H9 (cell line): ENCODE data around the gene SRGAP3. TPM values are rescaled to one million over a fixed set of nuclear protein-coding genes. Genes with fewer than 3 reads are reported as not detected.

ENCODE experiments used
- DNase-seq: peaks from one replicate; pipeline ENCODE4 v3.0.0-alpha.2; 2017
- H2AFZ ChIP-seq: one replicate; pipeline ENCODE4 v1.6.1; 2013; ENCODE audit warnings: mild to moderate bottlenecking, low read length, control low read depth, moderate library complexity
- H2AK5ac ChIP-seq: 2 replicates; pipeline ENCODE4 v1.6.1; 2013; ENCODE audit warnings: low read length, control low read depth, mixed read lengths; ENCODE audit not compliant: insufficient read length
- H2BK120ac ChIP-seq: one replicate; pipeline ENCODE4 v1.6.1; 2013; ENCODE audit warnings: low read depth, mild to moderate bottlenecking, low read length, control low read depth, inconsistent platforms; ENCODE audit not compliant: poor library complexity, severe bottlenecking
- H2BK12ac ChIP-seq: 2 replicates; pipeline ENCODE4 v1.6.1; 2013; ENCODE audit warnings: low read length, control low read depth, mixed read lengths, low read depth; ENCODE audit not compliant: insufficient read length
- H2BK15ac ChIP-seq: 2 replicates; pipeline ENCODE4 v1.6.1; 2013; ENCODE audit warnings: low read depth, low read length, control low read depth
- H2BK20ac ChIP-seq: one replicate; pipeline ENCODE4 v1.6.1; 2013; ENCODE audit warnings: low read depth, mild to moderate bottlenecking, low read length, control low read depth, inconsistent platforms; ENCODE audit not compliant: poor library complexity, severe bottlenecking
- H2BK5ac ChIP-seq: 2 replicates; pipeline ENCODE4 v1.6.1; 2013; ENCODE audit warnings: low read length, control low read depth, mixed read lengths; ENCODE audit not compliant: insufficient read length
- H3K14ac ChIP-seq: 2 replicates; pipeline ENCODE4 v1.6.1; 2013; ENCODE audit warnings: low read length, control low read depth; ENCODE audit not compliant: insufficient read depth
- H3K18ac ChIP-seq: 2 replicates; pipeline ENCODE4 v1.6.1; 2013; ENCODE audit warnings: low read depth, mild to moderate bottlenecking, mixed read lengths, low read length, control low read depth; ENCODE audit not compliant: insufficient read length
- H3K23ac ChIP-seq: 2 replicates; pipeline ENCODE4 v1.6.1; 2013; ENCODE audit warnings: low read length, control low read depth, mixed read lengths, low read depth; ENCODE audit not compliant: insufficient read length
- H3K23me2 ChIP-seq: 2 replicates; pipeline ENCODE4 v1.6.1; 2013; ENCODE audit warnings: low read depth, mild to moderate bottlenecking, mixed read lengths, low read length, control low read depth; ENCODE audit not compliant: insufficient read length, poor library complexity, severe bottlenecking
- H3K27ac ChIP-seq: 2 replicates; pipeline ENCODE4 v1.5.1; 2013; ENCODE audit warnings: low read length, control low read depth, mixed read lengths, low read depth; ENCODE audit not compliant: insufficient read length
- H3K27me3 ChIP-seq: 2 replicates; pipeline ENCODE4 v1.6.1; 2013; ENCODE audit warnings: low read length, control low read depth, inconsistent platforms; ENCODE audit not compliant: insufficient read depth
- H3K4ac ChIP-seq: 2 replicates; pipeline ENCODE4 v1.6.1; 2013; ENCODE audit warnings: low read depth, mild to moderate bottlenecking, control low read depth, inconsistent platforms, low read length, moderate library complexity
- H3K4me1 ChIP-seq: 2 replicates; pipeline ENCODE4 v1.6.1; 2013; ENCODE audit warnings: low read length, control low read depth, inconsistent platforms; ENCODE audit not compliant: insufficient read depth
- H3K4me2 ChIP-seq: 2 replicates; pipeline ENCODE4 v1.6.1; 2013; ENCODE audit warnings: low read length, control low read depth, mixed read lengths; ENCODE audit not compliant: insufficient read length, insufficient read depth
- H3K56ac ChIP-seq: 2 replicates; pipeline ENCODE4 v1.6.1; 2013; ENCODE audit warnings: low read depth, mild to moderate bottlenecking, mixed read lengths, low read length, control low read depth; ENCODE audit not compliant: insufficient read length
- H3K79me1 ChIP-seq: 2 replicates; pipeline ENCODE4 v1.6.1; 2013; ENCODE audit warnings: low read depth, mild to moderate bottlenecking, moderate library complexity, low read length, control low read depth, inconsistent platforms; ENCODE audit not compliant: insufficient read depth, poor library complexity, severe bottlenecking
- H3K79me2 ChIP-seq: 2 replicates; pipeline ENCODE4 v1.6.1; 2013; ENCODE audit warnings: low read length, control low read depth, inconsistent platforms; ENCODE audit not compliant: insufficient read depth
- H3K9ac ChIP-seq: 2 replicates; pipeline ENCODE4 v1.6.1; 2013; ENCODE audit warnings: low read length, control low read depth, mixed read lengths; ENCODE audit not compliant: insufficient read length; ENCODE audit errors: extremely low read depth
- H3K9me3 ChIP-seq: one replicate; pipeline ENCODE4 v1.6.1; 2013; ENCODE audit warnings: low read depth, low read length, inconsistent platforms; ENCODE audit not compliant: control insufficient read depth
- H3T11ph ChIP-seq: one replicate; pipeline ENCODE4 v1.6.1; 2013; ENCODE audit warnings: mild to moderate bottlenecking, low read length, control low read depth, inconsistent platforms
- H4K20me1 ChIP-seq: one replicate; pipeline ENCODE4 v1.6.1; 2013; ENCODE audit not compliant: control insufficient read depth, insufficient read length, insufficient read depth
- H4K5ac ChIP-seq: 2 replicates; pipeline ENCODE4 v1.6.1; 2013; ENCODE audit warnings: low read depth, mild to moderate bottlenecking, mixed read lengths, low read length, control low read depth; ENCODE audit not compliant: insufficient read length
- H4K8ac ChIP-seq: replicated peaks from 2 replicates; pipeline ENCODE4 v1.6.1; 2013; ENCODE audit warnings: low read length, control low read depth, mixed read lengths, low read depth; ENCODE audit not compliant: insufficient read length
- H4K91ac ChIP-seq: 2 replicates; pipeline ENCODE4 v1.6.1; 2013; ENCODE audit warnings: low read depth, mild to moderate bottlenecking, moderate library complexity, mixed read lengths, low read length, control low read depth; ENCODE audit not compliant: insufficient read length
- H3K27ac Mint-ChIP-seq, 3 experiments: 2 replicates in 2 of 3; 3 replicates in 1 of 3; pipeline ENCODE4 v1.8.0; 2020 to 2021; ENCODE audit warnings: mixed read lengths in 3 of 3, mild to moderate bottlenecking in 1 of 3, moderate library complexity in 1 of 3
- H3K27me3 Mint-ChIP-seq: 2 replicates; pipeline ENCODE4 v1.8.0; 2021; ENCODE audit warnings: low read depth, mild to moderate bottlenecking, moderate library complexity, mixed read lengths
- H3K36me3 Mint-ChIP-seq, 3 experiments: 2 replicates in 2 of 3; 3 replicates in 1 of 3; pipeline ENCODE4 v1.8.0; 2020 to 2021; ENCODE audit warnings: low read depth in 3 of 3, mixed read lengths in 3 of 3; ENCODE audit not compliant: insufficient read depth in 1 of 3
- H3K4me1 Mint-ChIP-seq, 2 experiments: 2 replicates each; pipeline ENCODE4 v1.8.0; 2020; ENCODE audit warnings: mixed read lengths in 2 of 2
- H3K4me3 Mint-ChIP-seq, 2 experiments: 2 replicates in 1 of 2; 3 replicates in 1 of 2; pipeline ENCODE4 v1.8.0; 2020 to 2021; ENCODE audit warnings: mild to moderate bottlenecking in 2 of 2, mixed read lengths in 2 of 2, moderate library complexity in 1 of 2
- H3K9me3 Mint-ChIP-seq, 2 experiments: 2 replicates in 1 of 2; 3 replicates in 1 of 2; pipeline ENCODE4 v1.8.0; 2020; ENCODE audit warnings: mild to moderate bottlenecking in 2 of 2, mixed read lengths in 2 of 2, moderate library complexity in 1 of 2
- WGBS: extraction: QIAGEN DNeasy Blood & Tissue Kit; methylation state at CpG from one replicate; pipeline ENCODE4 v1.1.7; 2013; ENCODE audit warnings: missing lambda C conversion rate, low lambda C conversion rate, mixed read lengths; ENCODE audit not compliant: insufficient read length; ENCODE audit errors: extremely low coverage; 5-methylcytosine and 5-hydroxymethylcytosine counted together
- total RNA-seq: library from RNA; stranded (reverse); gene quantifications from 2 replicates; pipeline ENCODE4 v1.2.1, GENCODE V29; 2021
- TF ChIP-seq, protein P1 (sequence below): fragments of 200-600 bp; sonication (generic); conservative IDR thresholded peaks from 3 replicates; pipeline ENCODE4 v1.8.0; 2021; ENCODE audit warnings: antibody characterized with exemption, mild to moderate bottlenecking

SRGAP3 gene
- total RNA-seq, 1 experiment from 2014 or later: 3.4 TPM

DNA sequence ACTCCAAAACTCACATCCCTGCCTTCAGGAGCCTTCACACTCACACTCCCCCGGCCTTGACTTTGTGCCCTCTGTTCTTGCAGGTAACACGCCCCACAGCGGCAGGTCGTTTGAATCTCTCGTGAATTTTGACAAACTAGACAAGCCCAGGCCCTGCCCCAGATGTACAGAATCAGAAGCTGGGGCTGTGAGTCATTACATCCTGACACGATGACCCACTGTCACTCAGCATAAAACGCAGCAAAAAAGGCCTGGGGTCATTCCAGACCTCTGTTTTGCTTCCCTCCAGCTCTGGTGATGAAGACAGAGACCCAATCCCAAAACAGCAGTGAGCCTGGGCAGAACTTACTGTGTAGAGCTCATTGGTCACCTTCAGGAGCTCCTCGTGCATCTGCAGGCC lies 169.8 kb downstream of the SRGAP3 start:
- Histone ChIP-seq H4K91ac (no peak overlapping the region), H3K56ac (no peak overlapping the region), H2BK20ac (no peak overlapping the region), H3K4me1 (peaks cover 8% of the 10 kb centered on the region; the same call in 1 of the 2 replicates), H3K27me3 (no peaks in the 10 kb centered on the region), H3K18ac (no peak overlapping the region), H4K20me1 (no peaks in the 10 kb centered on the region), H3K14ac (no peak overlapping the region), H4K8ac (no peak overlapping the region), H3K4ac (no peak overlapping the region), H3K9me3 (no peaks in the 10 kb centered on the region), H3K9ac (no peak overlapping the region), H2BK12ac (no peak overlapping the region), H3K4me2 (no peak overlapping the region), H2BK5ac (no peak overlapping the region), H3K79me1 (no peaks in the 10 kb centered on the region), H2AFZ (no peak overlapping the region), H3T11ph (no peak overlapping the region), H3K27ac (no peak overlapping the region), H2BK15ac (no peak overlapping the region), H3K79me2 (no peaks in the 10 kb centered on the region), H2BK120ac (no peak overlapping the region), H3K23me2 (no peaks in the 10 kb centered on the region), H2AK5ac (no peak overlapping the region), H3K23ac (no peak overlapping the region), H4K5ac (no peak overlapping the region)
- H3K9me3 Mint-ChIP-seq: peaks cover 20 to 22% of the 10 kb centered on the region in 2 experiments
- peak overlapping the region in 2 of 3 experiments; percentile 15 to 94; a peak in 5 of 7 replicates for H3K27ac Mint-ChIP-seq
- peaks cover 34 to 37% of the 10 kb centered on the region in 2 experiments for H3K4me1 Mint-ChIP-seq
- H3K36me3 Mint-ChIP-seq: peaks cover 12 to 29% (median 16%) of the 10 kb centered on the region in 3 experiments
- no peak for DNase-seq
- H3K27me3 Mint-ChIP-seq: 0 out of 2 replicates have a peak, but pooled peaks cover 2% of the 10 kb centered on the region
- H3K4me3 Mint-ChIP-seq: no peak overlapping the region
- TF ChIP-seq, protein P1, sequence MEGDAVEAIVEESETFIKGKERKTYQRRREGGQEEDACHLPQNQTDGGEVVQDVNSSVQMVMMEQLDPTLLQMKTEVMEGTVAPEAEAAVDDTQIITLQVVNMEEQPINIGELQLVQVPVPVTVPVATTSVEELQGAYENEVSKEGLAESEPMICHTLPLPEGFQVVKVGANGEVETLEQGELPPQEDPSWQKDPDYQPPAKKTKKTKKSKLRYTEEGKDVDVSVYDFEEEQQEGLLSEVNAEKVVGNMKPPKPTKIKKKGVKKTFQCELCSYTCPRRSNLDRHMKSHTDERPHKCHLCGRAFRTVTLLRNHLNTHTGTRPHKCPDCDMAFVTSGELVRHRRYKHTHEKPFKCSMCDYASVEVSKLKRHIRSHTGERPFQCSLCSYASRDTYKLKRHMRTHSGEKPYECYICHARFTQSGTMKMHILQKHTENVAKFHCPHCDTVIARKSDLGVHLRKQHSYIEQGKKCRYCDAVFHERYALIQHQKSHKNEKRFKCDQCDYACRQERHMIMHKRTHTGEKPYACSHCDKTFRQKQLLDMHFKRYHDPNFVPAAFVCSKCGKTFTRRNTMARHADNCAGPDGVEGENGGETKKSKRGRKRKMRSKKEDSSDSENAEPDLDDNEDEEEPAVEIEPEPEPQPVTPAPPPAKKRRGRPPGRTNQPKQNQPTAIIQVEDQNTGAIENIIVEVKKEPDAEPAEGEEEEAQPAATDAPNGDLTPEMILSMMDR: no peak
- no CpG with 5 or more reads among the region's 8 CpGs for WGBS
